ENCODE data around the gene ABHD16B.

- TF ChIP-seq POLR2A (IDR thresholded peaks at IDR 0.05; ENCODE audit: low read depth, low read length) (no peak), TAF1 (IDR thresholded peaks at IDR 0.05; ENCODE audit: low read depth, low read length) (no peak), POLR2AphosphoS5 (IDR thresholded peaks at IDR 0.05; ENCODE audit: low read depth, low read length) (no peak), SPI1 (IDR thresholded peaks at IDR 0.05; ENCODE audit: low read depth, low read length) (0 out of 2 replicates have a peak, but pooled peaks have one; percentile 2), PAX5 (IDR thresholded peaks at IDR 0.05; ENCODE audit: insufficient read depth, low read length, severe bottlenecking) (no peak)
Measured at GRCh38 chr20:63860325-63861051, 810 bp upstream of the ABHD16B start.
